Osteocyte (in vitro differentiated cells): ENCODE results near the gene TANGO6. TPM values are rescaled to one million over a fixed set of nuclear protein-coding genes. Genes with fewer than 3 reads are reported as not detected.

Experiments used
- DNase-seq: peaks from one replicate; pipeline ENCODE4 v3.0.0; 2021; ENCODE audit warnings: mixed read lengths; ENCODE audit not compliant: unreplicated experiment; ENCODE audit errors: extremely low spot score
- H3K27ac Mint-ChIP-seq: one replicate; pipeline ENCODE4 v1.8.0; 2021; ENCODE audit warnings: mild to moderate bottlenecking, mixed read lengths; ENCODE audit not compliant: unreplicated experiment
- H3K27me3 Mint-ChIP-seq: one replicate; pipeline ENCODE4 v1.8.0; 2021; ENCODE audit warnings: mixed read lengths; ENCODE audit not compliant: unreplicated experiment
- H3K36me3 Mint-ChIP-seq: one replicate; pipeline ENCODE4 v1.8.0; 2021; ENCODE audit warnings: mixed read lengths; ENCODE audit not compliant: unreplicated experiment
- H3K4me1 Mint-ChIP-seq: one replicate; pipeline ENCODE4 v1.8.0; 2021; ENCODE audit warnings: mixed read lengths; ENCODE audit not compliant: unreplicated experiment
- H3K4me3 Mint-ChIP-seq: one replicate; pipeline ENCODE4 v1.8.0; 2021; ENCODE audit warnings: mild to moderate bottlenecking, moderate library complexity, mixed read lengths; ENCODE audit not compliant: unreplicated experiment
- H3K9me3 Mint-ChIP-seq: one replicate; pipeline ENCODE4 v1.8.0; 2021; ENCODE audit warnings: mixed read lengths; ENCODE audit not compliant: unreplicated experiment
- total RNA-seq: library from RNA; stranded (reverse); gene quantifications from 2 replicates; pipeline ENCODE4 v1.2.1, GENCODE V29; 2021
- TF ChIP-seq, protein P1 (sequence below): fragments of 200-600 bp; sonication (generic); IDR thresholded peaks from 2 replicates; pipeline ENCODE4 v1.5.0; 2021; ENCODE audit warnings: antibody characterized with exemption, mild to moderate bottlenecking, moderate library complexity

The TANGO6 gene
- total RNA-seq, 1 donor from 2014 or later = 11.9 TPM

DNA sequence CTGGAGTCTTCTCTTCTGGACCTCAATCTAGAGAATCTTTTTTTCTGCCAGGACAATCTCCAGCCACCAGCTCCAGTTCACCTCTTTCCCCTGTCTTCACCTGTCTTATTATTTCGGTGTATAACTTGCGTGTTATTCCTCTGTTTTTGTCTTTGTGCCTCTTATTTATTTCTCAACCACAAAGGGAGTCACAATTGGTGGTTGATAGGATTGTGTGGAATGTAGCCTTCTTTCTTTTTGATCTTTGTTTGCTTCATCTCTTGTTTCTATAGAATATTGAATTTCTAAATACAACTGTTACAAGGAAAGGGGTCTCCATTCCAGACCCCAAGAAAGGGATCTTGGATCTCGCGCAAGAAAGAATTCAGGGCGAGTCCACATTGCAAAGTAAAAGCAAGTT lies 226.2 kb downstream of the TANGO6 start:
- Mint-ChIP-seq H3K4me3 (no peak overlapping the region), H3K36me3 (no peaks in the 10 kb centered on the region), H3K27me3 (no peaks in the 10 kb centered on the region), H3K9me3 (no peaks in the 10 kb centered on the region), H3K4me1 (peaks cover 24% of the 10 kb centered on the region), H3K27ac (no peak overlapping the region)
- no peak for DNase-seq
- TF ChIP-seq, protein P1, sequence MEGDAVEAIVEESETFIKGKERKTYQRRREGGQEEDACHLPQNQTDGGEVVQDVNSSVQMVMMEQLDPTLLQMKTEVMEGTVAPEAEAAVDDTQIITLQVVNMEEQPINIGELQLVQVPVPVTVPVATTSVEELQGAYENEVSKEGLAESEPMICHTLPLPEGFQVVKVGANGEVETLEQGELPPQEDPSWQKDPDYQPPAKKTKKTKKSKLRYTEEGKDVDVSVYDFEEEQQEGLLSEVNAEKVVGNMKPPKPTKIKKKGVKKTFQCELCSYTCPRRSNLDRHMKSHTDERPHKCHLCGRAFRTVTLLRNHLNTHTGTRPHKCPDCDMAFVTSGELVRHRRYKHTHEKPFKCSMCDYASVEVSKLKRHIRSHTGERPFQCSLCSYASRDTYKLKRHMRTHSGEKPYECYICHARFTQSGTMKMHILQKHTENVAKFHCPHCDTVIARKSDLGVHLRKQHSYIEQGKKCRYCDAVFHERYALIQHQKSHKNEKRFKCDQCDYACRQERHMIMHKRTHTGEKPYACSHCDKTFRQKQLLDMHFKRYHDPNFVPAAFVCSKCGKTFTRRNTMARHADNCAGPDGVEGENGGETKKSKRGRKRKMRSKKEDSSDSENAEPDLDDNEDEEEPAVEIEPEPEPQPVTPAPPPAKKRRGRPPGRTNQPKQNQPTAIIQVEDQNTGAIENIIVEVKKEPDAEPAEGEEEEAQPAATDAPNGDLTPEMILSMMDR = no peak

DNA sequence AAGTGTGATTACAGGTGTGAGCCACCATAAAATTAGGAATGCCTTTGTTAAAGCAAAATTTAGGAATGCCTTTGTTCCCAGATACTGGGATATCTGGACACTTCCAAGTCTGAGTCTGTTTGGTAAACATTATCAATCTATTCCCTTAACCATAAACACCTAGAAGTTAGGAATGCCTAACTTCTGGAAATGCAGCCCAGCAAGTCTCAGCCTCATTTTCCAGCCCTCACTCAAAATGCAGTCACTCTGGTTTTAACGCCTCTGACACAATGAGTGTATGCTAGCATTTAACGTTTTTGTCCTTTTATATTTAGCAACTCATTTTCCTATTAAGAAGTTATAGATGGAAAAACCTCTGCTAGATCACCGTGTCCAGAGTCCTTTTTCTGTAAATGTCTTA lies 227.7 kb downstream of the TANGO6 start:
- H3K36me3 Mint-ChIP-seq = no peaks in the 10 kb centered on the region
- DNase-seq = no peak
- no peaks in the 10 kb centered on the region for H3K9me3 Mint-ChIP-seq
- no peak overlapping the region for H3K27ac Mint-ChIP-seq
- TF ChIP-seq, protein P1 = no peak
- peaks cover 14% of the 10 kb centered on the region for H3K4me1 Mint-ChIP-seq
- H3K27me3 Mint-ChIP-seq = no peaks in the 10 kb centered on the region
- H3K4me3 Mint-ChIP-seq = no peak overlapping the region

DNA sequence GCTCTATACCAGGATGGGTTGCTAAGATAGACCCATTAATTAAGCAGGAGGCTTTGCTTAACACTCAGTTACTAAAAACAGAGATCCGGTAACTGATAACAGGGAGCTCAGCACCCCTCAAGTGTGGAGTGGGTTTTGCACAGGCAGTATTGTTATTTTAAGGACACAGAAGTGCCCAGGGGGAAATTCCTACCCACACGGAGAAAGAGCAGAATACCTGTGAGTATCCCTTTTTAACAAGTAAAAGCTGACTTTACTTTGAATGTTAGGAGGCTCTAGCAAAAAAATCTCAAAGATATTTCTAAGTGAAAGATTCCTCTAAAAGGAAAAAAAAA lies 229.3 kb downstream of the TANGO6 start:
- DNase-seq = no peak
- TF ChIP-seq, protein P1 = no peak
- H3K4me1 Mint-ChIP-seq = peaks cover 14% of the 10 kb centered on the region
- no peaks in the 10 kb centered on the region for H3K9me3 Mint-ChIP-seq
- H3K27me3 Mint-ChIP-seq = no peaks in the 10 kb centered on the region
- H3K4me3 Mint-ChIP-seq = no peak overlapping the region
- no peaks in the 10 kb centered on the region for H3K36me3 Mint-ChIP-seq
- H3K27ac Mint-ChIP-seq = no peak overlapping the region

DNA sequence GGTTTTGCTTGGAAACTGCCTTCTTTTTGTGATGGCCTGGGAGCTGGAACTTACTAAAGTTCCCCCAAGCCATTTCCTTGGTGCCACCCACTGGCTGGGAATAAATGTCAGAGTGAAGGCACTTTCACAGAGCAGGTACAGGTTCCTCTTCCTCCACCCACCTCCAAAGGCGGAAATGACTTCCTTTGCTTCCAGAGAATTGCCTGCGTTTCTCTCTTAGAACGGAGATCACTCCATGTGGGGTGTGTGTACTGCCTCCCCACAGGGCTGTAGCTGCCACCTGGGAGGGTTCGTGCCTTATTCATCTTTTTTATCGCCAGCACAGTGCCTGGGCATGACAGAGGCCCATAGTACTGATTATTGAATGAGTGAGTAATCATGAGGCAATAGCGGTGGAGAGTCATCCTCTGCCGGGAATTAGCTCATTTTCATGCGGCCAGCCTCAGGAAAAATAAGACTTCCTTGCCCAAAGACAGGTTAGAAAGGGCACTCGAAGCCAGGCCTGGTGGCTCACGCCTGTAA lies 229.9 kb downstream of the TANGO6 start:
- Mint-ChIP-seq H3K27ac (peak overlapping the region; percentile 57), H3K4me1 (peaks cover 14% of the 10 kb centered on the region), H3K36me3 (no peaks in the 10 kb centered on the region), H3K9me3 (no peaks in the 10 kb centered on the region), H3K4me3 (no peak overlapping the region), H3K27me3 (no peaks in the 10 kb centered on the region)
- TF ChIP-seq, protein P1 = no peak
- no peak for DNase-seq

- TF ChIP-seq, protein P1 = no peak
- Mint-ChIP-seq H3K36me3 (no peaks in the 10 kb centered on the region), H3K27ac (no peak overlapping the region), H3K9me3 (no peaks in the 10 kb centered on the region), H3K4me3 (no peak overlapping the region), H3K4me1 (peaks cover 13% of the 10 kb centered on the region), H3K27me3 (no peaks in the 10 kb centered on the region)
- no peak for DNase-seq
Measured at GRCh38 chr16:69077251-69077650, 233.9 kb downstream of the TANGO6 start.
